Effector CD4-positive, alpha-beta T cell (primary cell): ENCODE data around the gene STRADA.

Source experiments
- DNase-seq: peaks from one replicate; pipeline ENCODE4 v3.0.0-alpha.2; 2020

STRADA gene

DNA sequence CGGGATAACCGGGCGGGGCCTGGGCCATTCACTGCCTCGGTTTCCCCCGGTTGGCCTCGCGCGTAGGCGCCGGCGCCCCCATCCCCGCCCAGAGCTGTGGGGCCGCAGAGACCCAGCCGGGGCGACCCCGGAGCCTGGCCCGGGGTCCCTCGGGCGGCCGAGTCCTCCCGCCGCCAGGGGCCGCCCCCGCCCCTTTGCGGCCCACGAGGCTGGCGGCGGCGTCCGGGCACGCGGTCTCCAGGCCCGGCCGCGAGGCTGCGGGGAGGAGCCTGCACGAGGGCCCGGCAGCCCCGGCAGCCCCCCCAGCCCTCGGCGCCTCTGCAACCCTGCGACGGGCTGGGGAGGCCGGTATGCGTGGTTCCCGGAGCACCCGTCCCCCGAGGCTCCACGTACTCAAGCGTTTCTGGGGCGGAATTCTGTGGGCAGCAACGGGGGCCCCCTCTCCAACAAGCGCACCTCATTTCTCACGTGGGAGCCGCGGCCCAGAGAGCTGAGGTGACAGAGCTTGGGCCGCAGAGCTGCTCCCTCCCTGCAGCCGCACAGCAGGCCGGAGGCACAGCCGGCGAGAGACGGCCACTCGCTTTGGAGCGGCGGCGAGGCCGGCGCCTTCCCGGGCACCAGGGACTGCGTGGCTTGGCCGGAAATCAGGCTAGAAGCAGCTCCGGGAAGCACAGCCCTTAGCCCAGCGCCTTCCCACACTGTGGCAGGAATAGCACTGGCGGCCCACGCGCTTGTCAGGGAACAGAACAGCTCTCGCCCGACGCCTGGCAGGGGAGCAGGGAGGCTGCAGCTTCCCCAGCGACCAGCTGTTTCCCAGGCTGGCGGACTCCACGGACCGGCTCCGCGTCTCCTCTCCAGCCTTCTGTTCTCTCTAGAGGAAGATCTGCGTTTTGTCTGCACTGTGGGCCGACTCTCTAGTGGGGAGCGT lies 40.8 kb downstream of the STRADA start:
- DNase-seq = peak; percentile 46

DNA sequence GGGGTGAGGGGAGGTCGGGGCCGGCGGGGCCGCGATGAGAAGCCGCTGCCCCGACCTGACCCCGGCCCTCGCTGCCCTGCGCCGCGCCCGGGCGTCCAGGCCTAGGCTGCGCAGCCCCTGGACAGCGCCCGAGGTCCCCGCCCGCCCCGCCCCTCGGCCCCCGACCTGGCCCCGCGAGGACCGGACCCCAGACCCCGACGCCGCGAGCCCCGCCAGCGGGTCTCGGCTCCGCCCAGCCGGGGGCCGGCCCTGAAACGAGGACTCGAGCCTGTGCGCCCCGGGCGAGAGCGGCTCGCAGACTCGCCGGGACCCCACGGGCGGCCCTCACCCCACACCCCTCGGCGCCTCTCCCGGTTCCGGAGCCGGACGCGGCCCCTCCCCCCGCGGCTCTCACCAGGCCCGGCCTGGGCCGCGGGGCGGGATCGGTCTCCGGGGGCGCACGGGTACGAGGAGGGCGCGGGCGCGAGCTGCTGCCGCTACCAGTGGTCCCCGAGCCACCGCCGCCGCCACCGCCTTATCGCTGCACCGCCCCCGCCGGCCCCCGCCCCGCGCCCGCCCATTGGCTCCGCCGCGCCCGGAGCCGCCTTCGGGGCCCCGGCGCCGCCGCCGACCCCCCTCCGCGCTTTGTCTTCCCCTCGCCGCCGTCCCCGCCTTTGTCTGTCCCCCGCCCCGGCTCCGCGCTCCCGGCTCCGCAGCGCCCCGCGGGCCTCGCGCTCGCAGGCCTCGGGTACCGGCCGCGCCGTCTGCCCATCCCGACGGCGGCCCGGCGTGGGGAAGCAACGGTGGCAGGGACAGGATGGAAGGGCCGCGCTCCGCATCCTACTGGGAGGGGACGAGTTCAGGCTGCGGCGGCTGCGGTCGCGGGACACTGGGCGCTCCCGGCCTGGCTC lies 41.7 kb downstream of the STRADA start, which contains the start of gene LIMD2:
LIMD2 (minus strand) TSS at position 488 of the 890 bp plus-strand sequence. CDS start 827 bp downstream, outside the sequence.
- DNase-seq = peak; percentile 81

DNA sequence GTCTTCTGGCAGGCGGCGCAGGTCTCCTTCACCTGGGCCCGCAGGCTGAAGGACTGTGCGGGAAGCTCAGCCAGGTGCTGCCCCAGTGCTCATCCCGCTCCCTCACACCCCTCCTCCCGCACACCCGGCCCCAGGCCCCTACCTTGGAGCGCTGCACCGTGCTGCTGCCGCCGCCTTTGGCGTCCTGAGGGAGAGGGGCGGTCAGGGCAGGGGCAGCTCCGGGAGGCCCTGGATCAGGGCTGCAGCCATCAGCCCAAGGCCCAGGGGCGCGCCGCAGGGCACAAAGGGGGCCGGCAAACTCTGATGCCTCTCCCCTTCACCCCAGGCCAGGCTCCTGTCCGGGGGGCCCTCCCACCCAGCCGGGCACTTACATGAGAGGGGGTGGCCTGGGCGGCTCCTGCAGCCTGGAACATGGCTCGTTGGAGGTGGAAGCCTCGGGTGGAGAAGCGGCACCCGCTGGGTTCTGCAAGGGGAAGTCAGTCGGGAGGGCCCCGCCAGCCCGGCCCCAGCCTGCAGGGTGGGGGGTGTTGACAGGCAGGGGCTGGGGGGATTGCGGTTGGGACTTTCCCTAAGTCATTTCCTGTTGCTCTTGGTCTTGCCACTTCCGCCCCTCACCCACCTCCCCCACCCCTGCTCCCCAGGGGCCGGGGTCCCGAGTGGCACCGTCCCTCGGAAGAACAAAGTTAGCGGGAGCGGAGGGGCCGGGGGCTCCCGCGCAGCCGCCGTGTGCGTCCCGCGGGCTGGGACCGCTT lies 42.5 kb downstream of the STRADA start:
- DNase-seq = peak; percentile 86

DNA sequence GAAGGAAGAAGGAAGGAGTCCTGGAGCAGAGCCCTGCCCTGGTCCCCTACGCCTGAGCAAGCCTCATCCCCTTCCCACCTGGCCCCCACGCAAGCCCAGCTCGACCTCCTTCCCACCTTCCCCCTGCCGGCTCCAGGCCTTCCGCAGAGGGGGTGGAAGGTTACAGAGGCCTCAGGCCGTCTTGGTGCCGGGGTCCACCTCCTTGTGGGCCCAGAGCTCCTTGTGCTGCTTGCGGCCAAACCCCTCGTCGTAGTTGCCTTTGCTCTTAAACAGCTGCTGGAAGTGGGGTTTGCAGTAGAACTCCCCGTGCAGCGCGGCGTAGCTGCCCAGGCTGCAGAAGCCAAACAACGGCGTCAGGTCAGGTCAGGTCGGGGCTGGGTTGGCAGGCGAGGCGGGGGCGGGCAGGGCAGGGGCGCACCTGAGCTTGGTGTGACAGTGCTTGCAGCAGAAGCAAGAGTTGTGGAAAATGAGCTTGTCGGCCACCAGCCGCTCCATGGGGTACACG lies 43.2 kb downstream of the STRADA start:
- DNase-seq = peak; percentile 11

DNA sequence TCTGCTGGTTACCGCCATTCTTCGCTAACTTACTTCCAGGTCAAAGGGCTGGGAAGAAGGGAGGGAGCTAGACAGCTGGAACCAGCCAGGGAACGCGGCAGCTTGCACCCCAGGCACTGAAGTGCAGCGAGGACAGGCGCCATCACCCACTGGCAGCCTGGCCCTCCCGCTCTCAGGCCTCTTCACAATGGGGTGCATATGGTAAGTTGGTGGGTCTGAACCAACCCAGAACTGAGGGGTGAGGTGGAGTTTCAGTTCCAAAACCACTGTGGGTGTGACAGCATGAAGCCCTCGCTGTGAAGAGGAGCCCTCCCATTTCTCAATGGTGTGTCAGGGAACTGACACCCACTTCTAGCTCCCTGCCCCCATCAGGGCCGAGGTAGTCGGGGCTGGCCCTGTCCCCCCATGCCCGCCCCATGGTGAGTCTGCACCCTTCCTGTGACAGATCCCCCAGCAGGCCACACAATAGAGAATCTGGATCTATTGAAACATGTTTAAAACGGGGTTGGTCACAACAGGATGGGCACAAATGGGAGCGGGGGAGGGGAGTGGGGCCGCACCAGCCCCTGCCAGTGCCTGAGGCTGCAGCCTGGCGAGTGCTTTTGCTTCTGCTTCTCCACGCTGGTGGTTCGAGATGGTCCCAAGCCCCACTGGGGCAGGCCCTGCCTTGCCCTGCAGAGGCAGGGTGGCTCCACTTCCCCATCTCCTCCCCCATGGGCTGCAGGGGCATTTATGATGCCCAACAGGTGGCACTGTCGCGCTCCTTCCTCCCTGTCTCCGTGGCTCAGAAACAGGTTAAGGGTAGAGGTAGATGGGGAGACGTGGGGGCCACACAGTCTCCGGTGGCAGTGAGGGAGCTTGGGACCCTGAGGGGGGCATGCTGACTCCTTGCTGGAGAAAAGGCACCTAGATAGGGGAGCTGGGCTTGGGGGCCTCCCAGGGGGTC lies 44.0 kb downstream of the STRADA start:
- peak; percentile 82 for DNase-seq

DNA sequence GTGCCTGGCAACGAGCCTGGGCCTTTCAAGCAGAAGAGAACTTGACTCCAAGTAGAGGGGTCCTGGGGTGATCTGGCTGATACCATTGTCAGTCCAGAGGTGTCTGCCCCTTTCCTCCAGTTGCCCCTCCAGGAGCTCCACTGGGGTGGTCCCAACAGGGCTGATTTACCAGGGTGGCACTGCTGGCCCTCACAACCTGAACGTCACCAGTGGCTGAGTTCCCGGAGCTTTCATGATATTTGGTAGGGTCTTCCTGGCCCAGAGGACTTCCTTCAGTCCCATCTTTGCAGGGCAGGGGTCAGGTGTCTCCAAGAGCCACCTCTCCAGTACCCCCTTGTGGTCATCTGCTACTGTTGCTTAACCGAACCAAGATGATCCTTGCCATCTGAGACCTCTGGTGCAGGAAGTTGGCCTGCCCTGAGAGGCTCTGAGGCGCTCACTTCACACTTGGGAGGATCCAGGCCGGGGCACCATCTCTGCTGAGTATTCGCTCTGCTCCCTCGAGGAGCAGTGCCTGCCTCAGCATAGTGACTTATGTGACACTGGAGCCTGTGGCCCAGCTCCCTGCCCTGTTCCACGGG lies 45.1 kb downstream of the STRADA start:
- DNase-seq = peak; percentile 18

DNA sequence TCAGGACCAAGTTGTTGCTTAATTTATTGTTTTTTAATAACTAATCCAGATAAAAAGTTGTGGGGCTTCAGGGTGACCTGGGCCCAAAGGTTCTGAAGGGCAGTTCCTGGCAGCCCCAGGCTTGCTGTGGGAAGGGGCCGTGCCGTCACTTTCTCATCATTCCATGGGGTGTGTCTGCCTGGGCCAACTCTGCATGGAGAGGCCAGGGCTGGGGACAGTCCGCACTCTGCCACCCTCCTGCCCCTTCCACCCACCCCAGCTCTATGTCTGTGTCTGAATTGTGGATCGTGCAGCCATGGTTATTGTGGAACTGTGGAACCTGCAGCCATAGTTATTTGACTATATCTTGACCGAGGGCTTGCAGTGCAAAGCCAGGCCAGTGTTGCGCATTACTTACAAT lies 45.7 kb downstream of the STRADA start:
- no peak for DNase-seq

DNA sequence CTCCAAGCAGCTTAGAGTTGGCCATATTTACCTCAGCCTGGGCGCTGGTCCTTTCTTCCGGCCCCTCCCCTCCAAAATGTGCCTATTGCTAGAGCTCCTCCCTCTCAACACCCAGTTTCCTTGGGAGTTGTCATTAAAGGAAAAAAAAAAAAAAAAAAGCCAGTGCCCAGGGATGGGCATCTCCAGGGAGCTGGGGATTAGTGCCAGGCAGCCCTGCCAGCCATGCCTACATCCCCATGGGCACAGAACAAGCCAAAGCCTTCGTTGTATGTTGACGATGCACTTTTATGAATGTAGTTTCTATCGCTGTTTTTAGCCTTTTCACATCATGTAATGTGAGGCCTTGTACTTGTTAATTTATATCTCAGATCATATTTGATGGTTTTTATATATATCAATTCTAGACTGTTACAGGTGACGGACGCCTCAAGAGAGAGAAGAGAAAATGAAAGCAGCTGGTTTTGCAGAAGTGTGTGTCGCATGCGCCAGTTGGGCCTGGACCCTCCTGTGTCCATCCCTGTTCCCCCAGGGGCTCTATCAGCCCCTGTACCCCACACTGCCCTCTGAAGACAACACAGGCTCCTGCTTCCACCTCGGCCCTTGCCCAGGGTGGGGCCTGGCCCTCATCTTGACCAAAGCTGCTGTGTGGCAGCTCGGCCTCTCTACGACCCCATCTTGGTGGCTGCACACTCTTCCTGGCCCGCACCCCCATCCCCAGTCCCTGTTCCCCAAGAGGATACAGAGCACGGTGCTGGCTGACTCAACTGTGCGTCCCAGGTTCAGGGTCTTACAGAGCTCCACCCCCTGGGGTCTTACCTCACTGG lies 46.4 kb downstream of the STRADA start:
- DNase-seq = no peak

DNA sequence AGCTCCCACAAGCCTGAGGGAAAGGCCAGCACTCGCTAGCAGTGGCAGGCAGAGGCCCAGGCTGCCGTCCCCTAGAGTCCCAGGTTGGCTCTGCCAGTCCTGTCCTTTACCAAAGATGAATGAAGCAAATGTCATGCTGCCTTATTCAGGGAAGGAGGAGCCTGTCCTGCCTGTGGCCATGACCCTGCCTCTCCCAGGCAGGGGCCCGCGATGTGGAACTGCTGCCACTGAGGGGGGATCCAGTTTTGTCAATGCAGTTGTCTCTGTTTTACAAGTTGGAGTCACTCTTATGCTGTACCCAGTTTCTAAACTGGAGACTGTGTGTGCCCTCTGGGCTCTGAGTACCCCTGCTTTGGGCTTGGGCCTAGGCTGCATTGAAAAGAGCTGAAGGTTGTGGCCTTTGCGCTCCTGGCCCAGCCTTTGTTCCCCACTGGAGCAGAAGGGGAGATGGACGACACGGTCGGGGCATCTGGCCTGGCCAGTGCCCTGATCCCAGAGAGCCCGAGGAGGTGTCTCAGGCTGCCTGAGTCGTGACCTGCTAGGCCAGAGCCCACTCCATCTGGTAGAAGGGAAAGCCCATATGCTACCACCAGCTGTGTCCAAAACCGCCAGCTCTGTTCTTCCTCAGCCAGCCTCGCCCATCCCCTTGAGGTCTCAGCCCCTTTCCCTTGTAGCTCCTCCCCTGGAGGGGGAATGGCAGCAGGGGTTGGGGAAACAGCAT lies 47.2 kb downstream of the STRADA start:
- DNase-seq = no peak

DNA sequence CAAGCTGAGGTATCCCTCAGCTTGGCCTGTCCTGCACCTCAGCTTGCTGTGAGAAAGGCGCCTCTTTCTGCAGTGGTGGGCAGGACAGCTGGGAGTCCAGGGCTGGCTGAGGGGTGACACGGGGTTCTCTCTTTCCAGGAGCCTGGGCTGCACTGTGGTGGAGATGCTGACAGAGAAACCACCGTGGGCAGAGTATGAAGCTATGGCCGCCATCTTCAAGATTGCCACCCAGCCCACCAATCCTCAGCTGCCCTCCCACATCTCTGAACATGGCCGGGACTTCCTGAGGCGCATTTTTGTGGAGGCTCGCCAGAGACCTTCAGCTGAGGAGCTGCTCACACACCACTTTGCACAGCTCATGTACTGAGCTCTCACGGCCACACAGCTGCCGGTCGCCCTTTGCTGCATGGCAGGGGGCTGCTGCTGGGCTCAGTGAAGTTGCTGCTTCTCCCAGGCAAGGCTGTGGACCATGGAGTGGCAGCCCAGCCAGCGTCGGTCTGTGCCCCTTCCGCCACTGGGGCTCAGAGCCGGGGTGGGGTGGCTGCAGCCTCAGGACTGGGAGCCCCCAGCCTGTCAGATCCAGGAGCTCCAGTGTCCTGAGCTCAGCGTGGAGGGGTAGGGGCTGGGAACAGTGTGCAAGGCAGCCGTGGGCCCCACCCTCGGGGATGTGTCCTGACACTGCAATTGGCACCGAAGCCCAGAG lies 48.0 kb downstream of the STRADA start:
- no peak for DNase-seq

DNA sequence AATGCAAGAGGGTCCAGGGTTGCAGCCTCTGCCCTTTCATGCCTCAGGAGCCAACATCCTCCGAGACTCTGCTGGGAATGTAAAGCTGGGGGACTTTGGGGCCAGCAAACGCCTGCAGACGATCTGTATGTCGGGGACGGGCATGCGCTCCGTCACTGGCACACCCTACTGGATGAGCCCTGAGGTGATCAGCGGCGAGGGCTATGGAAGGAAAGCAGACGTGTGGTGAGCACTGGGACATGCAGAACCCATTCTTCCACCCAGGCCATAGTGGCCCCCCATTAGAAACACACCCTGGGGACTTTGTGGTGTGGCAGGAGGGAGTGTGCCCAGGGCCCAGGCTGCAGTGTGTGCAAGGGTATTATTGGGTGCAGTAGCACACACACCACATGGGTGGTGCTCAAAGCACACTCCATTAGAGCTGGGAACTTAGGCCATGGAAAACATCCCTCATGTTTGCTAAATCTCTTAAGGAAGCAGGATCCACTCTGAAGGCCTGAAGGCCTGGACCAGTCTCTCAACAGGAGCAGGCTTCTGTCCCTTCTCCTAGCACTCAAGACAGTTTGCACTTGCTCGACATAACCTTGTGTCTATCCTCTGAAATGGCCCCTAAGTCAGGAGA lies 49.3 kb downstream of the STRADA start:
- DNase-seq = no peak

DNA sequence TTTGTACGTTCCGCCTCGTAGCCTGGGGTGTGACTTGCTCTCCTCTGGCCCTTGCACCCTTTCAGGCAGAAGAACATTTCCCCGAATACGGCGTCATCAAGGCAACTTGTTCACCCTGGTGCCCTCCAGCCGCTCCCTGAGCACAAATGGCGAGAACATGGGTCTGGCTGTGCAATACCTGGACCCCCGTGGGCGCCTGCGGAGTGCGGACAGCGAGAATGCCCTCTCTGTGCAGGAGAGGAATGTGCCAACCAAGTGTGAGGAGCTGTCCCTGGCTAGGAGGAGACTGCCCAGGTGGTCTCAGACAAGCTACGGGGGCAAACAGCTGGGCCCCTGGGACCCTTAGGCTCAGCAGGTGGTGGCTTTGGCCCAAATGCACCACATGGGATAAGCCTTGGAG lies 52.1 kb downstream of the STRADA start:
- DNase-seq = no peak

DNA sequence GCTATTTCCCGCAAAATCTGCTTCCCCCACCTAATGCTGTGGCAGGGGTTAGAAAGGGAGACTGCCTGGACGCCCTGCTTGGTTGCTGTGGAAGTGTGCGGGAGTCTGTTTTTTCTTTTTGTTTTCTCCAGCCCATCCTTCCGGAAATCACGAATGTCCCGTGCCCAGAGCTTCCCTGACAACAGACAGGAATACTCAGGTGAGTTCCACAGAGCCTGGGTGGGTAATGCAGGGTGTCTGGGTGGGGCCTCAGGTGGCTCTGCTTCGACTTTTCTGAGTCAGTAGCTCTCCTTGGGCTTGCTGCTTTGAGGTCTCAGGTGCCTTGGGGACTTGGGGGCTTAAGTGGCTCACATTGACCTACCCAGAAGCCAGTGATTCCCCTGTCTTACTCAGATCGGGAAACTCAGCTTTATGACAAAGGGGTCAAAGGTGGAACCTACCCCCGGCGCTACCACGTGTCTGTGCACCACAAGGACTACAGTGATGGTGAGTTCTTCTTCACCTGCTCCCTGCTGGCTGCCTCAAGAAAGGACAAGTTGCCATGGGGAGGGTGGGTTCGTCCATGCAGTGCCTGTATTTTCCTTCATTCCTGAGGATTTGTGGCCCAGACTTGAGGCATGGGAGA lies 53.1 kb downstream of the STRADA start:
- DNase-seq = no peak

DNA sequence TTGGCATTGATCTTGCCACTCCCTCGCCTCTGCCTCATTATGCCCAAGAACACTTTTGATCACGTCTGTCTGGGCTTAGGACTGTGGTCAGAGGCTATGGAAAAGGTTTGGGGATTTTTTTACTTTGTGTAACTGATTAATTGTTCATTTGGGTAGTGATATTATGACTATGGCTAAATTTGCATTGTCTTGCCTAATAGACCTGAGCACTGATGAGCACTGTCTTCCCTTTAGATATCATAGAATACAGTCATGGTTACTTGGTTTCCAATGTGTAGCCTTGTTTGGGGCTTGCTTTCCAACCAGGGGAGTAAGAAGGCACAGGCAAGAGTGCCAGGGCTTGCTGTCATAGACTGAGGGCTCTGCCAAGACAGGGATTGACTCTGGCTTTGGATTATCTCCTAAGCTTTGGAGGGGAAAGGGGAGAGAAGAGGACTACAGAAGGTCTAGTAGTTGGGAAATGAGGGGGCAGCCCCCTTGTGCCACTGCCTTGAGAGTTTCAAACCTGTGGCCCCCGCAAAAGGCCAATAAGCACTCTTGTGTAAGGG lies 55.4 kb downstream of the STRADA start:
- no peak for DNase-seq

DNA sequence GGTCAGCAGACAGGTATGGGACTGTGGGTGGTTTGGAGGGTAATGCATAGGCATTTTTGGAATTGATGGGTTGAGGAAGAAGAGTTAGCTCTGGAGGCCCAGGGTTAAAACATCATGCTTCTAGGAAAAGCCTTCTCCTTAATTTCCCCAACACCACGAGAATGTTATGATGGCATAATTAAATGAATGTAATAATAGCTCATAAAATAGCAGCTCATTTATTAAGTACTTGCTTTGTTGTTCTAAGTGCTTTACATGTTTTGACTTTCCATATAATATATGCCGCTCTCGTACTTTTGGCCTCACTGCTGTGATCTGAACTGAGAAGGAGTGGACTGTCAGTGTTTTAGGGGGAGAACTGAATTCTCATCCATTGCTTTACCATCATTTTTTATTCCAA lies 56.0 kb downstream of the STRADA start:
- no peak for DNase-seq

DNA sequence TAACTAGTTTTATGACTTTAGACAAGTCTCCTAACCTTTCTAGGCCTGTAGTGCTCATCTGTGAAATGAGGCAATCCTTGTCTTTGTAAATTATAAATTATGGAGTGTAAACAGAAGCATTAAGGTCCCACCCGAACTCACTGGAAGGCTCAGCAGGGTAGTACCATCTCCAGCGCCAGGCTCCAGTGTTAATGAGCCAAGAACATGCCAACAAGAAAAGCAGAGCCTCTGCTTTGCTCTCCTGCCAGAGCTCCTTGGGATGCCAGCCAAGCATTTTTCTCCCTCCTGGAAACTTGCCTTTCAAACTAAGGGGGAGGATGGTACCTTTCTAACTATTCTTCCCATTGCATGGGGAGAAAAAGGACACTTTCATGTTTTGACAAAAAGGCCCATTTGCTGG lies 56.6 kb downstream of the STRADA start:
- DNase-seq = no peak

DNA sequence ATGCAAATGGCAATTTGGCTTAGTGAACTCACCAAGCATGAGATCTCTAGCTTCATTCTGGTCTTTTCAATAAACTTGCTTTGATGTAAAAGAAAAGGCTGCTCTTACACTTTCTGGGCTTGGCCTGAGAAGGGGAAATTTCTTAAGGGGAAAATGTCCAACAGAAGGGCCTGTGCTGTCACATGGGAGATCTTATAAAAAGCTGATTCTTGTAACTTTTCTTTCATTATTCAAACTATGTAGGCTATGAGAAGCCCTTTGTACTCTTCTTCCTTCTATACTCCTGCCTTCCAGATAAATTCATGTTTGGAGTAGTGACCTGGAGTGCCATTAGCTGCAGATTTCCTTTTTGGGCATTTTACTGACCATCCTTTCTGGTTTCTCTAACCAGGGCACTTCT lies 58.6 kb downstream of the STRADA start:
- DNase-seq = no peak
